OCI-LY7 (cell line): ENCODE measurements around the gene PRR7.

Experiments
- EZH2phosphoT487 ChIP-seq: fragments of 200-600 bp; sonication (generic); IDR thresholded peaks from 2 replicates; pipeline ENCODE4 v1.6.1; 2018; ENCODE audit warnings: low read depth, borderline replicate concordance, mild to moderate bottlenecking, mixed run types, antibody characterized with exemption, low read length, moderate library complexity, mixed read lengths
- TF ChIP-seq, protein P1 (sequence below): fragments of 200-600 bp; sonication (generic); conservative IDR thresholded peaks from 2 replicates; pipeline ENCODE4 v1.5.1; 2014; ENCODE audit warnings: mild to moderate bottlenecking, antibody characterized with exemption, low read length, moderate library complexity, mixed read lengths

DNA sequence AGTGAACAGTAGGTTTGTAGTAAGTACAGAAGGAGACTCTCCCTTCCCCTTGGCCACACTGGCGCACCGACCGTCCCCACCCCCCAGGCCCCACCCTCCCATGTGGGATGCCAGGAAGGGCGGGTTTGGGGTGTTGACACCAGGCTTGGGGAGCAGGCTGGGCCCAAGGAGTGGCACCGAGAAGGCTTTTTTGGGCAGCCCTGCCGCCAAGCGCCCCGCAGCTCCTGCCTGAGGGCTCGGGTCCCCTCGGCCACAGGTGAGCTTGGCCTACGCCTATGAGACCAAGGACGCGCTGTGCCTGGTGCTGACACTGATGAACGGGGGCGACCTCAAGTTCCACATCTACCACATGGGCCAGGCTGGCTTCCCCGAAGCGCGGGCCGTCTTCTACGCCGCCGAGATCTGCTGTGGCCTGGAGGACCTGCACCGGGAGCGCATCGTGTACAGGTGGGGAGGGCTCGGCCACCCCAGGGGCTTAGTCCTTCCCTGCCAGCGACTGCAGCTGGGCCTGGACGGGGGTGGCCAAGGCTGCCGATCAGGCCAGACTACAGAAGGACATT, 12.9 kb upstream of the PRR7 start:
- TF ChIP-seq, protein P1, sequence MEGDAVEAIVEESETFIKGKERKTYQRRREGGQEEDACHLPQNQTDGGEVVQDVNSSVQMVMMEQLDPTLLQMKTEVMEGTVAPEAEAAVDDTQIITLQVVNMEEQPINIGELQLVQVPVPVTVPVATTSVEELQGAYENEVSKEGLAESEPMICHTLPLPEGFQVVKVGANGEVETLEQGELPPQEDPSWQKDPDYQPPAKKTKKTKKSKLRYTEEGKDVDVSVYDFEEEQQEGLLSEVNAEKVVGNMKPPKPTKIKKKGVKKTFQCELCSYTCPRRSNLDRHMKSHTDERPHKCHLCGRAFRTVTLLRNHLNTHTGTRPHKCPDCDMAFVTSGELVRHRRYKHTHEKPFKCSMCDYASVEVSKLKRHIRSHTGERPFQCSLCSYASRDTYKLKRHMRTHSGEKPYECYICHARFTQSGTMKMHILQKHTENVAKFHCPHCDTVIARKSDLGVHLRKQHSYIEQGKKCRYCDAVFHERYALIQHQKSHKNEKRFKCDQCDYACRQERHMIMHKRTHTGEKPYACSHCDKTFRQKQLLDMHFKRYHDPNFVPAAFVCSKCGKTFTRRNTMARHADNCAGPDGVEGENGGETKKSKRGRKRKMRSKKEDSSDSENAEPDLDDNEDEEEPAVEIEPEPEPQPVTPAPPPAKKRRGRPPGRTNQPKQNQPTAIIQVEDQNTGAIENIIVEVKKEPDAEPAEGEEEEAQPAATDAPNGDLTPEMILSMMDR = no peak
- TF ChIP-seq EZH2phosphoT487 = no peak
